Glutamatergic neuron (in vitro differentiated cells): ENCODE measurements around the gene EIPR1. TPM values are rescaled to one million over a fixed set of nuclear protein-coding genes. Genes with fewer than 3 reads are reported as not detected.

Source experiments
- DNase-seq: peaks from one replicate; pipeline ENCODE4 v3.0.0; 2022
- H3K27ac Mint-ChIP-seq: one replicate; pipeline ENCODE4 v1.8.0; 2020; ENCODE audit warnings: mild to moderate bottlenecking, mixed read lengths, inconsistent platforms; ENCODE audit not compliant: unreplicated experiment
- H3K27me3 Mint-ChIP-seq: one replicate; pipeline ENCODE4 v1.8.0; 2020; ENCODE audit warnings: mild to moderate bottlenecking, moderate library complexity, mixed read lengths, inconsistent platforms; ENCODE audit not compliant: unreplicated experiment
- H3K36me3 Mint-ChIP-seq: one replicate; pipeline ENCODE4 v1.8.0; 2020; ENCODE audit warnings: mild to moderate bottlenecking, mixed read lengths, inconsistent platforms; ENCODE audit not compliant: unreplicated experiment
- H3K4me1 Mint-ChIP-seq: one replicate; pipeline ENCODE4 v1.8.0; 2020; ENCODE audit warnings: mild to moderate bottlenecking, low read depth, mixed read lengths, inconsistent platforms; ENCODE audit not compliant: unreplicated experiment
- H3K4me3 Mint-ChIP-seq: one replicate; pipeline ENCODE4 v1.8.0; 2020; ENCODE audit warnings: mild to moderate bottlenecking, mixed read lengths, inconsistent platforms; ENCODE audit not compliant: unreplicated experiment
- H3K9me3 Mint-ChIP-seq: one replicate; pipeline ENCODE4 v1.8.0; 2020; ENCODE audit warnings: mild to moderate bottlenecking, moderate library complexity, mixed read lengths, inconsistent platforms; ENCODE audit not compliant: unreplicated experiment
- total RNA-seq: library from RNA; stranded (reverse); fragmentation: NEBNext Ultra II Directional; extraction: Animal tissue kit (Norgen Biotek cat#: 25700); gene quantifications from one replicate; pipeline ENCODE4 v1.2.1, GENCODE V29; 2021; ENCODE audit not compliant: unreplicated experiment
- TF ChIP-seq, protein P1 (sequence below): fragments of 200-600 bp; sonication (generic); IDR thresholded peaks from one replicate; pipeline ENCODE4 v1.5.0; 2021; ENCODE audit not compliant: partially characterized antibody, unreplicated experiment

EIPR1 gene
- total RNA-seq, 1 donor from 2014 or later, result 43.8 TPM

DNA sequence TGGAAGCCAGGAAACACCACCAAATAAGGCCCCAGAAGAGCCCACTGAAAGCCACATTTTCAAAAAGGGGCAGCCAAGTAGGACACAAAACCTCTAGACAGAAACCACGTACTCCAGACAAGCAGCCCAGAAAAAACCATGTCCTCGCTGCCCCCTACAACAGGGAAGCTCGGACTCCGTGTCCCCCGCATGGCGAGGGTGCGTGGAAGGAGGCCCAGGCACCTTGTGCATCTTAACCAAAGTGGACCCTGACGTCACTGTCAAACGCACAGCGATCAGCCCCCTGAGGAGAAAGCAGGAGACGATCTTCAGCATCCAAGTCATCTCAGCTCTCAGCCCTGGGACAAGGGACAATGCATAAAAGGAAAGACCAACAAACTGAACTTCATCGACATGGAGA, 168.4 kb downstream of the EIPR1 start:
- TF ChIP-seq, protein P1, sequence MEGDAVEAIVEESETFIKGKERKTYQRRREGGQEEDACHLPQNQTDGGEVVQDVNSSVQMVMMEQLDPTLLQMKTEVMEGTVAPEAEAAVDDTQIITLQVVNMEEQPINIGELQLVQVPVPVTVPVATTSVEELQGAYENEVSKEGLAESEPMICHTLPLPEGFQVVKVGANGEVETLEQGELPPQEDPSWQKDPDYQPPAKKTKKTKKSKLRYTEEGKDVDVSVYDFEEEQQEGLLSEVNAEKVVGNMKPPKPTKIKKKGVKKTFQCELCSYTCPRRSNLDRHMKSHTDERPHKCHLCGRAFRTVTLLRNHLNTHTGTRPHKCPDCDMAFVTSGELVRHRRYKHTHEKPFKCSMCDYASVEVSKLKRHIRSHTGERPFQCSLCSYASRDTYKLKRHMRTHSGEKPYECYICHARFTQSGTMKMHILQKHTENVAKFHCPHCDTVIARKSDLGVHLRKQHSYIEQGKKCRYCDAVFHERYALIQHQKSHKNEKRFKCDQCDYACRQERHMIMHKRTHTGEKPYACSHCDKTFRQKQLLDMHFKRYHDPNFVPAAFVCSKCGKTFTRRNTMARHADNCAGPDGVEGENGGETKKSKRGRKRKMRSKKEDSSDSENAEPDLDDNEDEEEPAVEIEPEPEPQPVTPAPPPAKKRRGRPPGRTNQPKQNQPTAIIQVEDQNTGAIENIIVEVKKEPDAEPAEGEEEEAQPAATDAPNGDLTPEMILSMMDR, result no peak
- H3K9me3 Mint-ChIP-seq, result peaks cover 8% of the 10 kb centered on the region
- H3K27me3 Mint-ChIP-seq, result peaks cover 4% of the 10 kb centered on the region
- DNase-seq, result no peak
- H3K36me3 Mint-ChIP-seq, result no peaks in the 10 kb centered on the region
- no peak overlapping the region for H3K27ac Mint-ChIP-seq
- peaks cover 2% of the 10 kb centered on the region for H3K4me1 Mint-ChIP-seq
- H3K4me3 Mint-ChIP-seq, result no peak overlapping the region

DNA sequence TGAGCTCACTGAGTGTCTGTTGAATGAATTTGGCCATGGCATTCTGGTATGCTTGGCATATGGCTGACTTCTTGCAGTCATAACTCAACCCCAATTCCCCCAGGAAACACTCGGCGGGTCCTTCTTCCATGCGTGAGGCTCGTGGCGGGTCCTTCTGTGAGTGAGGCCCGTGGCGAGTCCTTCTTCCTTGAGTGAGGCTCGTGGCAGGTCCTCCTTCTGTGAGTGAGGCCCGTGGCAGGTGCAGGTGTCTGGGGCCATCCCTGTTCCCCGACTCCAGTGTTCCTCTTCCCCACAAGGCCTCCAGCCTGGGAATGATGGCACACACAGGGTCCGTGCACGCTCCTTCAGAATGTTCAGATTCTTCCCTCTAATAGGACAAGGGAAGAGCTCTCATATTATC, 169.0 kb downstream of the EIPR1 start:
- H3K4me3 Mint-ChIP-seq, result no peak overlapping the region
- H3K9me3 Mint-ChIP-seq, result peaks cover 8% of the 10 kb centered on the region

DNA sequence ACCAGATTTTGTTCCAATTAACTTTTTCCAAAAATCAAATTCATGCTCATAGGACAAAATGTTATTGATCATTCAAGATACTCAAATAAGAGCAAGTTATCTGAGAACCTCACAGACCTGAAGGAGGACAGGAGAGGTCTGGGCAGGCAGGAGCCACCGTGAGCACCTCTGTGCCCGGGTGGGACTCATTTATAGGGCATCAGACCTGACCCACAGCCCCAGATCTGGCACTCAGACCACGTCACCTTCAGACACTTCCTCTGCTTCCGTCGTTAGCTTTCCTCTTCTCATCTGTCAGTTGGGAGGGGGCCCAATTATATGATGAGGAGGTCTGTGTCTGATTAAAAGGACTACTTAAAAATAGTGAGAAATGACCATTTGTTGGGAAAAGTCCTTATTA, 169.4 kb downstream of the EIPR1 start:
- peaks cover 2% of the 10 kb centered on the region for H3K36me3 Mint-ChIP-seq
- H3K27ac Mint-ChIP-seq, result no peak overlapping the region
- H3K27me3 Mint-ChIP-seq, result peaks cover 4% of the 10 kb centered on the region
- no peak overlapping the region for H3K4me3 Mint-ChIP-seq
- no peak for DNase-seq
- H3K4me1 Mint-ChIP-seq, result peaks cover 3% of the 10 kb centered on the region
- TF ChIP-seq, protein P1, result no peak
- H3K9me3 Mint-ChIP-seq, result peaks cover 10% of the 10 kb centered on the region

More for the DNA sequence above, 169.0 kb downstream of the EIPR1 start:
- no peaks in the 10 kb centered on the region for H3K36me3 Mint-ChIP-seq
- H3K27me3 Mint-ChIP-seq, result peaks cover 4% of the 10 kb centered on the region
- H3K4me1 Mint-ChIP-seq, result peaks cover 2% of the 10 kb centered on the region
- no peak for DNase-seq
- TF ChIP-seq, protein P1, result no peak
- no peak overlapping the region for H3K27ac Mint-ChIP-seq

DNA sequence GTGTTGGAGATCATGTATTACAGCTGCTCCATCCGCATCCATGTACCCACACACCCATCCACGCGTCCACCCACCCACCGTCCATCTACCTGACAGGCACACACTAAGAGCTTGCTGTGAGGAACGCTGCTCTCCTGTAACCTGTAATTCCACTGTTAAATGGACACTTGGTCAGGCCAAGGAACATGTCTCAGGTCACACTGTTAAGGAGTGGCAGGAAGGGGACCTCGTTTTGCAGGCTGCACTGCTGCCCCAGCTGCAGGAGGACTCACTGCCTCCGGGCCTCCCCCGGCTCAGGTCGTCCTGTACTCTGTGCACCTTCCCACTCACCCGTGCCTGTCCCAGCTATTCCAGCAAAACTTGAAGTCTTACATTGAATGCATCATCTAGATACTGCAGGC, 170.5 kb downstream of the EIPR1 start:
- peaks cover 4% of the 10 kb centered on the region for H3K36me3 Mint-ChIP-seq
- DNase-seq, result no peak
- no peak overlapping the region for H3K4me3 Mint-ChIP-seq
- peaks cover 3% of the 10 kb centered on the region for H3K4me1 Mint-ChIP-seq
- H3K27me3 Mint-ChIP-seq, result peaks cover 4% of the 10 kb centered on the region
- peaks cover 12% of the 10 kb centered on the region for H3K9me3 Mint-ChIP-seq
- TF ChIP-seq, protein P1, result no peak
- no peak overlapping the region for H3K27ac Mint-ChIP-seq

DNA sequence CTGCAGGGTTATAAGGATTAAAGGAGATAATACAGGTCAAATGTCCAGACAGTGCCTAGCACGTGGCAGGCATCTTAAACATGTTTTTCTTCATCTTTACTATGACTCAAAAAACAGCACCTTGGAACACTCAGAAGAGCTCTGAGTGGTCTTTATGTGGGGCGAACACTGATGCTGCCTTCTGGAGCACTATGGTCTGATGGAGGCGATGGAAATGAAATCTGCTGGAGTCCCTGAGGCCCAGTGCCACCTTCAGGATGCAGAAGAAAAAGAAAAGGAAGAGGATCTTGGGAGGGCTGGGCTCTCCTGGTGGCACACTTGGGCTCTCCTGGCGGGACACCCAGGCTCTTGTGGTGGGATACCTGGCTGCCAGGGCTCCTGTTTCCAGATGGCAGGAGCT, 171.8 kb downstream of the EIPR1 start:
- H3K27ac Mint-ChIP-seq, result no peak overlapping the region
- no peak for DNase-seq
- peaks cover 8% of the 10 kb centered on the region for H3K27me3 Mint-ChIP-seq
- peaks cover 8% of the 10 kb centered on the region for H3K9me3 Mint-ChIP-seq
- H3K4me3 Mint-ChIP-seq, result no peak overlapping the region
- H3K36me3 Mint-ChIP-seq, result peaks cover 4% of the 10 kb centered on the region
- TF ChIP-seq, protein P1, result no peak
- peaks cover 1% of the 10 kb centered on the region for H3K4me1 Mint-ChIP-seq
